NCI-H1930 (cell line): Measurements from ENCODE around the gene GRID2.
"Not testable (repeated sequence)": the region's sequence is repeated elsewhere in the genome, so short reads cannot be mapped to it uniquely, and the experiment has no call there.

Experiments
- DNase-seq, 2 experiments: peaks; one replicate each; lab custom pipeline; 2025; lab: John Stamatoyannopoulos, UW

The GRID2 gene

GRCh38 chr4:92438722-92439121 lies 135.0 kb downstream of the GRID2 start:
- not testable (repeated sequence) for DNase-seq

- DNase-seq = not testable (repeated sequence)
Observed at GRCh38 chr4:92442131-92442530, 138.4 kb downstream of the GRID2 start.

GRCh38 chr4:92444143-92444843 lies 140.5 kb downstream of the GRID2 start:
- not testable (repeated sequence) for DNase-seq

GRCh38 chr4:92445127-92445526 lies 141.4 kb downstream of the GRID2 start:
- no peak for DNase-seq

GRCh38 chr4:92447255-92447905 lies 143.6 kb downstream of the GRID2 start:
- no peak for DNase-seq

GRCh38 chr4:92448176-92448575 lies 144.4 kb downstream of the GRID2 start:
- not testable (repeated sequence) for DNase-seq

GRCh38 chr4:92450694-92451093 lies 146.9 kb downstream of the GRID2 start:
- DNase-seq = no peak

- DNase-seq = no peak
Observed at GRCh38 chr4:92451782-92452181, 148.0 kb downstream of the GRID2 start.

GRCh38 chr4:92452383-92452782 lies 148.6 kb downstream of the GRID2 start:
- DNase-seq = not testable (repeated sequence)

GRCh38 chr4:92455329-92455839 lies 151.6 kb downstream of the GRID2 start:
- DNase-seq = no peak

- DNase-seq = no peak
Observed at GRCh38 chr4:92455951-92456350, 152.2 kb downstream of the GRID2 start.

- DNase-seq = no peak
Observed at GRCh38 chr4:92461732-92462131, 158.0 kb downstream of the GRID2 start.

- no peak for DNase-seq
Observed at GRCh38 chr4:92477298-92477697, 173.5 kb downstream of the GRID2 start.

GRCh38 chr4:92483341-92483740 lies 179.6 kb downstream of the GRID2 start:
- DNase-seq = no peak

GRCh38 chr4:92488496-92488895 lies 184.7 kb downstream of the GRID2 start:
- DNase-seq = no peak

- DNase-seq = no peak
Observed at GRCh38 chr4:92497141-92497540, 193.4 kb downstream of the GRID2 start.

- no peak for DNase-seq
Observed at GRCh38 chr4:92501456-92501855, 197.7 kb downstream of the GRID2 start.

GRCh38 chr4:92506933-92507332 lies 203.2 kb downstream of the GRID2 start:
- DNase-seq = no peak

GRCh38 chr4:92514627-92515026 lies 210.9 kb downstream of the GRID2 start:
- no peak for DNase-seq

GRCh38 chr4:92516450-92516849 lies 212.7 kb downstream of the GRID2 start:
- no peak for DNase-seq

GRCh38 chr4:92519727-92520126 lies 216.0 kb downstream of the GRID2 start:
- no peak for DNase-seq

- no peak for DNase-seq
Observed at GRCh38 chr4:92520563-92520962, 216.8 kb downstream of the GRID2 start.

- DNase-seq = no peak
Observed at GRCh38 chr4:92521941-92522340, 218.2 kb downstream of the GRID2 start.
